Fibroblast of gingiva (primary cell): ENCODE measurements around the gene P2RX7.

Source experiments
- DNase-seq: peaks from one replicate; pipeline ENCODE4 v3.0.0-alpha.2; 2011; ENCODE audit warnings: low read depth

The P2RX7 gene

DNA sequence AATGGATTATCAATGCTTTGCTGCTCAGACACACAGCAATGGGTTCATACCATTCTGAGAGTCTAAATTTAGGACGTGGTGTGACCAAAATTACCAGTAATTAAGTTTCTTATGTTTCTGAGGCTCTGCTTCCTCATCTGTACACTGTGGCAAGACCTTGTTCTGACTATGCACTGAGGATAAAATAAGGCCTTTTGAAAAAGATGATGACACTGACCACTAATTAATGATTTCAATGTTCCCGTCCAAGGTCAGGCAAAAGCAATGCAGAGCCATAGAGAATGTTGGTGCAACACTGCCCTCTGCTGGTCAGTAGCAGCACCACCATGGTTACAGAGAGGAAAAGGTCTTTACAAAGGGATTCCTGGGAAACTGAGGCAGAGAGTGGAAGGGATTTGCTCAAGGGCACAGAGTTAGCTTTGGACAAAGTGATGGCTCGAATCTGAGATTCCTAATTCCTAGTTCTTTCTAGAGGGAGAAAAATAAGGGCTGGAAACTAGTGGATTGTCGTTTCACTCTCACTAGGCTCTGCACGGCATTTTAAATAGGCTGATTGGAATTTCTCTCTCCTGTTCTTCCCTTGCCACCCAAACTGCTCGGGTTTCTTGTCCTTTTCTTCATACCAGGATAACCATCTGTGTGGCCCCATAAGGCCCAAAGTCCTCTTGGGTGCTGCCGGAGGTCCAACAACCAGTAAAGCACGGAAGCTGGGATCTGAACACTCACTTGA lies 22.3 kb upstream of the P2RX7 start:
- peak; percentile 73 for DNase-seq

DNA sequence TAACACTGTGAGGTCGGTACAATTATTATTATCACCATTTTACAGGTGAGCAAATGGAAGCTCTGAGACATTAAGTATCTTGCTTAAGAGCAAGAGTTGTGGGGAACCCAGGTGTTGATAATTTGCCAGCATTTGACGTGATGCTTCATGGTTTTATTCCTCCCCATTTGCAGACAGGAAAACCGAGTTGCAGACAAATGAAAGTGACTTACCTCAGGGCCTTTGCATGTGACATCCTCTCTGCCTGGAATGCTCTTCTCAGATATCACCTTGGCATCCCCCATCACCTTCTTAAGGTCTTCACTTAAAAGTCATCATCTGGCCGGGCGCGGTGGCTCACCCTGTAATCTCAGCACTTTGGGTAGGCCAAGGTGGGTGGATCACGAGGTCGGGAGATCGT lies 21.0 kb upstream of the P2RX7 start:
- DNase-seq, result no peak

DNA sequence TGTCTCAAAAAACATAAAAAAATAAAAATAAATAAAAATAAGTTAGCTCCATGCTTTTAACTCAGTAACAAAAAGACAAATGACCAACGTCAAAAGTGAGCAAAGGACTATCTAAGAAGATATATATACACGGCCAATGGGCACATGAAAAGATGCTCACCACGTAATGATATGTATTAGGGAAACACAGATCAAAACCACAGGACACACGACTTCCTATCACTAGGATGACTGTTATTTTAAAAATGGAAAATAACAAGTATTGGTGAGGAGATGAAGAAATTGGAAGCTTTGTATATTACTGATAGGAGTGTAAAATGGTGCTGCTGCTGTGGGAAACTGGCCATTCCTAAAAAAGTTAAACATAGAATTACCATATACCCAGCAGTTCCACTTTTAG lies 20.2 kb upstream of the P2RX7 start:
- no peak for DNase-seq

GRCh38 chr12:121113057-121113456 lies 19.6 kb upstream of the P2RX7 start:
- DNase-seq, result no peak

DNA sequence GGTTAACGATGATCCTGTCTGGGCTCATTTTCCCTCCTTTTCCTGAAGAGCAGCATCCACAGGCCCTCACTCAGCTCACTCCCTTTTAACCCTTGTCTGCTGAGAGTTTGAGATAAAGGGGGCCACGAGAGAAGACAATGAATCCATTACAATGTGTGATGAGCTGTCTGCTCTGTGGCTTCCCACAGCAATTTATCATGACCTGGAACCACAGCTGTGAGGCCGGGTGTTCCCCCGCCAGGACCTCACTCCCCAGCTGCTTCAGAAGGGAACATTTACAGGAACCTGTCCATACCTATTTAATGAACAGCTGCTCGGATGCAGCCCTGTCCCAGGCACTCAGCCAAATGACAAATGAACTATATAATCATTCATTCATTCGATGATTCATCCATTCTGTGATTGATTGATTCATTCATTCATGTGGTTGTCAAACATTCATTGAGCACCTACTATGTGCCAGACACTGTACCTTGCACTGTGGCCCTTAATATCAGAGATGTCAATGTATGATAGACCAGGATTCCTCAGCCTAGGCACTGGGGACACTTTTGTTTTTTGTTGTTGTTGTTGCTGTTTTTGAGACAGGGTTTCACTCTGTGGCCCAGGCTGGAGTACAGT lies 18.5 kb upstream of the P2RX7 start:
- DNase-seq, result no peak

- no peak for DNase-seq
These were observed 17.9 kb upstream of the P2RX7 start for GRCh38 chr12:121114806-121115205.

DNA sequence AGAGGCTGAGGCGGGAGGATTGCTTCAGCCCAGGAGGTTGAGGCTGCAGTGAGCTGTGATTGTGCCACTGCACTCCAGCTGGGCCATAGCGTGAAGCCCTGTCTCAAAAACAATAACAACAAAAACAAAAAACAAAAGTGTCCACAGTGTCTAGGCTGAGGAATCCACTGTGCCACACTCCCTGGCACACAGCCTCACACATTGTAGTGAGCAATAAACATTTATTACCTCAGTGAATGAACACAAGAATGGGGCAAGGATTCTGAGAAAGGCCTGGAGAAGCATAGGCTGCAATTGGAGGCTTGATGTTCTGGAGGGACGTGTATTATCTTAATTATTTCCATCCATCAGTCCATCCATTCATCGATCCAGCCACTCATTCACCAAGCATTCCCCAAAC lies 17.1 kb upstream of the P2RX7 start:
- DNase-seq, result no peak

DNA sequence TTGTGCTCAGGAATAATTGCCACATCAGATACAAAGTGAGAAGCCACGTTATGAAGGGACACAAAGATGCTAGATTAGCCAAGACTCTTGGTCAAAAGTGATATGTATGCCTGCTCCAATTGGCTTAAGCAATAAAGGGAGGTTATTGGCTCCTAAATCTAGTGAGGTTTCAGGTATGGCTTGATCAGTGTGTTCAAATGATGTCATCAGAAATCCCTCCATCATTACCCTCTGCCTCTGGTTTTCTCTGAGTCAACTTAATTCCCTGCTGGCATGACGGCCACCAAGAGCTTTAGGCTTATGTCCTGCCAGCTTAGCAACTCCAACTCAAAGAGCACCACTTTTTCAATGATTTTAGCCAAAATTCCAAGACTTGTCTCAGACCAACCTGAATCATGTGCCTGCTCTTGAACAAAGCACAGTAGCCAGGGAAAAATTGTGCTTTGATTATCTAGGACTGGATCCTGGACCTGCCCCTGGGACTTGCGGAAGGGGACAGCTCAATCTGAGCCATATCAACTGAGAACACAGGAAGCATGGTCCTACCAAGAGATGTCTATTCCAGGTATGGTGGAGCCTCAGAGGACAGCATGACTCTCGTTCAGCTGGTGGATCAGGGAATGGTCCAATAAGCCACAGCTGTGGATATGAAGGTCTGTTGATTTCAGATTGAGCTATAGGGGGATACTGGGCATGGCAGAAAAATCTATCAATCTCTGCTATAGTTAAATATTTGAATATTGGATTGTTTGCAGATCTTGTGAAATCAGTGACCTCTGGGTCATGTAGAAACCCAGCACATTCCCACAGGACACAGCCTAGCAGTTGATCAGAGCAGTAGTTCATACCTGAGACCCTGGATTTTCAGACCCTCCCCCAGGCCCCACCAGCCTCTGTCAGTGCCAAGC lies 16.1 kb upstream of the P2RX7 start:
- DNase-seq, result no peak

GRCh38 chr12:121117226-121117777 lies 15.4 kb upstream of the P2RX7 start:
- DNase-seq, result no peak

DNA sequence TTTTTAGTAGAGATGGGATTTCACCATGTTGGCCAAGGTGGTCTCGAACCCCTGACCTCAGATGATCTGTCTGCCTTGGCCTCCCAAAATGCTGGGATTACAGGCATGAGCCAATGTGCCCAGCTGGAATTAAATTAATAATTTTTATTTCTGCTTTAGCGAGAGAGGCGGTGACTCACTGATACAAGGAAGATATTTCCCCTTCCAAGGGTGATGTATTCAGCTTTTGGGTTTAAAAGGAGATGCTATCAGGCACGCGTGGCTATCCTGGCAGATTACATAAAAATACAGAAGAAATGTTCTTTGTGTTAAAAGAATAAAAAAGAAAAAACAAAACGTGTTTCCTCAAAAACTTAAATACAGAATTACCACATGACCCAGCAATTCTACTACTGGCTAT lies 12.4 kb upstream of the P2RX7 start:
- DNase-seq, result no peak

DNA sequence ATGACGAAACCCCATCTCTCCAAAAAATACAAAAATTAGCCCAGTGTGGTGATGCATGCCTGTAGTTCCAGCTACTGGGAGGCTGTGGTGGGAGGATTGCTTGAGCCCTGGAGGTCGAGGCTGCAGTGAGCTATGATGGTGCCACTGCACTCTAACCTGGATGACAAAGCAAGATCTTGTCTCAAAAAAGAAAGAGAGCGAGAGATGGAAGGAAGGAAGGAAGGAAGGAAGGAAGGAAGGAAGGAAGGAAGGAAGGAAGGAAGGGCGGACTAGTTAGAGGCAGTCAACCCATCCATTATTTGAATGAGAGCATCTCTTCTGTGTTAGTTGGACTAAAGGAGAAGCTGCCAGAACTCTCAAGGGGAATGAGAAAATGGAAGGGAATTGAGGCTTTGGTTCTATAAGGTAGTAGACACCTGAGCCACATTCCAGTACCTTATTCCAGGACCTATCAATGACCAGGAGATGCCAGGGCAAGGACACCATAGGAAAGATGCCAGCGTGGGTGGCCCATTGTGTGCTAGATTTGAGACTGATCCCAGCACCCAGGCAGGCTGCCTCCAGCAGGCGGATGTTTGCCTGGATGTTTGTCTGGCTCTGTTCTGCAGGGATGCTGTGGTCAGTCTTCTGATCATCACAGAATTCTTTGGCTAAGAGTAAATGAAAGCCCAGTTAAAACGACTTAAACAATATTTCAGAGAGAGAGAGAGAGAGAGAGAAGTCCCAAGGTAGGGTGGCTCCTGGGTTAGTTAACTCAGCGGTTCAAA lies 11.5 kb upstream of the P2RX7 start:
- no peak for DNase-seq

- DNase-seq, result no peak
These were observed 10.9 kb upstream of the P2RX7 start for GRCh38 chr12:121121805-121122204.

DNA sequence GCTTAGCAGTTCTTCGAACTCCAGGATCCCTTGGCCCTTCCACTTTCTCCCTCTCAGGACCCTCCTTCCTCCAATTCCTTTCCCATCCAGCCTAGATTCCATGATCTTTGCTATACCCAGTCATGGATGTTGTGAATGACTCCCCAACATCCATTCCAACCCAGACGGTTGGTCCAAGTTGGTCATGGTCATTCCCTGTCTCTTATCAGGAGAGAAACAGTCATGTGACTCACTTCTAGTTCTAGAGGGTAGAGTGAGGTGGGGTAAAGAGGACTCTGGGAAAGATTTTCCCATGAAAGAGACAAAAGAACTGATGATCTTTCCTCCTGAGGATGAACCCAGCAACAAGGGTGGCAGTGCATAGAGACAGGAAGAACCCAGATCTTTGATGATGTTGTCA lies 9.2 kb upstream of the P2RX7 start:
- DNase-seq, result no peak

DNA sequence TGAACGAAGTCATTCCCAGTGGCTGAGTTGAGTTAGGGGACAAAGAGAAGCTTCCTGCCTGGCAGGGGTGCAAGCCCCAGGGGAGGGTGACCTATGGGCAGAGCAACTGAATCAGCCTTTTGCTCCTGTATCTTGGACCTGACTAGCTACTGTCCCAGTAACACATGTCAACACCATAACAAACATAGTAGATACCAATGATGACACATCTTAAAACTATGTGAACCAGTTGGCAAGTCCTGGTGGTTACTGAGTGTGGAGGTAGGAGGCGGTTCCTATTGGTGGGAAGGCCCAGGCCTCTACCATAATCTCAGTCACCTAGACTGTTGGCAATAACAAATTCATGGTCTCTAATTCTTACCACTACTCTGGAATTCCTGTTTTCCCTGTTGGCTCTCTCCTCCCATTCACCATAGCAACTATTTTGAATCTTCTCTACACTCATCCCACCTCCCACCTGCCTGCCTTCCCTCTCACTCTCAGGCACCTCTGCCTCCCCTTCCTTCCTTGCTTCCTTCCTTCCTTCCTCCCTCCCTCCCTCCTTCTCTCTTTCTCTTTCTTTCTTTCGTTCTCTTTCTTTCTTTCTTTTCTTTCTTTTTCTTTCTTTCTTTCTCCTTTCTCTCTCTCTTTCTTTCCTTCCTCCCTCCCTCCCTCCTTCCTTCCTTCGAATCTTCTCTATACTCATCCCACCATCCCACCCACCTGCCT lies 8.1 kb upstream of the P2RX7 start:
- DNase-seq, result peak; percentile 72

DNA sequence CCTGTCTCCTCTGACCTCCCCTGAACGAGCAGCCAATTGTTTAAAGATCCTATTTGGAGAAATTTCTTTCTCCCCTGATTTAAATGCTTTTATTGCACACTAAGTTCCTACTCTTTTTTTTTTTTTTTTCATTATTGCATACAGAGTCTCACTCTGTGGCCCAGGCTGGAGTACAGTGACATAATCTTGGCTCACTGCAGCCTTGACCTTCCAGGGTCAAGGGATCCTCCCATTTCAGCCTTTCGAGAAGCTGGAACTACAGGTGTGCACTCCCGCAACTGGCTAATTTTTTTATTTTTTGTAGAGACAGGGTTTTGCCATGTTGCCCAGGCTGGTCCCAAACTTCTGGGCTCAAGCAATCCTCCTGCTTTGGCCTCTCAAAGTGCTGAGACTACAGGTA lies 5.2 kb upstream of the P2RX7 start:
- DNase-seq, result no peak

GRCh38 chr12:121128908-121129810 lies 3.5 kb upstream of the P2RX7 start:
- DNase-seq, result peak; percentile 54

DNA sequence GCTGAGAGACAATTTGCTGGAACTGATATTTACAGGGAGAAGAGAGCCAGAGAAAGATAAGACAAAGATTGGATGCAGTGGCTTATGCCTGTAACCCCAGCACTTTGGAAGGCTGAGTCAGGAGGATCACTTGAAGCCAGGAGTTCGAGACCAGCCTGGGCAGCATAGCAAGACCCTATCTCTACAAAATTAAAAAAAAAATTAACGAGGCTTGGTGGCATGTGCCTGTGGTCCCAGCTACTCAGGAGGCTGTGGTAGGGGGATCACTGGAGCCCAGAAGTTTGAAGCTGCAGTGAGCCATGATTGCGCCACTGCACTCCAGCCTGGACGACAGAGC lies 2.9 kb upstream of the P2RX7 start:
- no peak for DNase-seq

DNA sequence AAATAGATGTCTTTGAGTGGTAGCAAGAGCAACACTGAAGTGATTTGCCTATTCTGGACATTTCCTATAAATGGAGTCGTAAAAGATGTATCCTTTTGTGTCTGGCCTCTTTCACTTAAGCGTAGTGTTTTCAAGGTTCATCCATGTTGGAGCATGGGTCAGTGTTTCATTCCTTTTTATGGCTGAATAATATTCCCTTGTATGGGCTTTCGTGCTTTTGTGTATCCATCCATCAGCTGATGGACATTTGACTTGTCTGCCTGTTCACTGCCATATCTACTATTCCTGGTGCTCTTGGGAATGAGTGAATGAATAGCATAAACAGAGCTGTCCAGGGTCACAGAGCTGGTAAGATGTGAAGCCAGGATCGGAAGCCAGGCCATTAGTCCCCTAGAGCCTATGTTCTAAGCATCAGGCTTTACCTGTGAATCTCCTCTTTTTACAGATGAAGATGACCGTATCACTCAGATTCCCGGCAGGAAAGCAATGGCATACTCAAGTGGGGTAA lies 1.8 kb upstream of the P2RX7 start:
- no peak for DNase-seq

DNA sequence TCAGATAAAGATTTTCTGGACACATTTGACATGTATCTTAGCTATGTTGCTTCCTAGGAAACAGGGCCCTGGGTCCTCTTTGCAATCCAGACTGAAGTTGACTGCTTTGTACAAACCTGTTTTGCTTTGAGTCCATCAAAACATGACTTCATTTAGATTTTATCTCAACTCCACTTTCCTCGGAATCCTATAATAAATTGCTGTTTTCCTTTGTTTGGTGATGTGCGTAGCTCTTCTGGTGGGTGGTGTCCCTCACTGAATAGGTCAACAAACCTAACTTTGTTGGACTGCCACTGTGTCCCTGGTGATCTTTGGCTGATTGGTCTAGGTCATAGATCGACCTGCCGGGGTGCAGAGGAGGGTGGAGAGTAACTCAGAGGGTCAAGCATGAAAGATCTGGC lies 735 bp upstream of the P2RX7 start:
- no peak for DNase-seq

DNA sequence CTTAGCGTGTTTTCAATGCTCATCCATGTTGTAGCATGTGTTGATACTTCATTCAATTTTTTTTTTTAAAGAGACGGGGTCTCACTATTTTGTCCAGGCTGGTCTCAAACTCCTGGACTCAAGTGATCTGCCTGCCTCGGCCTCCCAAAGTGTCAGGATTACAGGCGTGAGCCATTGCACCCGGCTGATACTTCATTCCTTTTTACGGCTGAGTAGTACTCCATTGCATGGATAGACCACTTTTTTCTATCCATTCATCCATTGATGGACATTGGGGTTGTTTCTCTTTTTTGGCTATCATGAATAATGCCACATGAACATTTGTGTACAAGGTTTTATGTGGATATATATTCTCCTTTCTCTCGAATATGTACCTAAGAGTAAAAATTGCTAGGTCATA lies 1.2 kb downstream of the P2RX7 start:
- no peak for DNase-seq
